NCI-H1048 (cell line): ENCODE measurements around the gene CRCP.
"Not testable (repeated sequence)": the region's sequence is repeated elsewhere in the genome, so short reads cannot be mapped to it uniquely, and the experiment has no call there.

Experiments
- DNase-seq: peaks from one replicate; lab custom pipeline; 2025; lab: John Stamatoyannopoulos, UW

Gene CRCP

DNA sequence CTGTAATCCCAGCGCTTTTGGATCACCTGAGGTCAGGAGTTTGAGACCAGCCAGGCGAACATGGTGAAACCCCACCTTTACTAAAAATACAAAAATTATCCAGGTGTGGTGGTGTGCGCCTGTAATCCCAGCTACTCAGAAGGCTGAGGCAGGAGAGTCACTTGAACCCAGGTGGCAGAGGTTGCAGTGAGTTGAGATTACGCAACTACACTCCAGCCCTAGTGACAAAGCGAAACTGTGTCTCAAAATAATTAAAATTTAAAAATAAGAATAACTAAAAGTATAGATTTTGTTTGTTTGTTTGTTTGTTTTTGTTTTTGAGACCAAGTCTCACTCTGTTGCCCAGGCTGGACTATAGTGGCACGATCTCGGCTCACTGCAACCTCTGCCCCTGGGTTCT lies 41.4 kb downstream of the CRCP start:
- DNase-seq, result not testable (repeated sequence)

DNA sequence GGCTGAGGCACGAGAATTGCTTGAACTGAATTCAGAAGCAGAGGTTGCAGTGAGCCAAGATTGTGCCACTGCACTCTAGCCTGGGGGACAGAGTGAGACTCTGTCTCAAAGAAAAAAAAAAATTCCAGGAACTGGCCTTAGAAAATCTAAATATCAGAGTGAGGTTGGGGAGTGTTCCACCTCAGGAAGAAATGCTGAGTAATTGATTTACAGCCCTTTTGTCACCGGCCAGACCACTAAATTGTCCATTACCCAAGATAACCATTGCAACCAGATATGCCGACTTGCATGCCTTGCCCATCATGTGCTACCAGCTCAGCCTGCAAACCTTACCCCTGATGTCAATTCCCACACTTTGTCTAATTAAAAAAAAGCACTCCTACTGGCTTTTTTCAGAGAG lies 42.4 kb downstream of the CRCP start:
- DNase-seq, result no peak

DNA sequence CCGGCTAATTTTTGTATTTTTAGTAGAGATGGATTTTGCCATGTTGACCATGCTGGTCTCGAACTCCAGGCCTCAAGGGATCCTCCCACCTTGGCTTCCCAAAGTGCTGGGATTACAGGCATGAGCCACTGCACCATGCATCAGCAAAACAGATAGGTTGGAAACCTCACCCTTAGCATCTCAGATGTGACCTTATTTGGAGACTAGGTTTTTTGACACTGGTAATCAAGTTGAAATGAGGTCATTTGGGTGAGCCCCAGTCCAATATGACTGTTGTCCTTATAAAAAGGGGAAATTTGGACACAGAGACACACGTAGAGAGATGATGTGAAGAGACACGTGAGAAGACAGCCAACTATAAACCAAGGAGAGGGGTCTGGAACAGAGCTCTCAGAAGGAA lies 48.0 kb downstream of the CRCP start:
- DNase-seq, result no peak

DNA sequence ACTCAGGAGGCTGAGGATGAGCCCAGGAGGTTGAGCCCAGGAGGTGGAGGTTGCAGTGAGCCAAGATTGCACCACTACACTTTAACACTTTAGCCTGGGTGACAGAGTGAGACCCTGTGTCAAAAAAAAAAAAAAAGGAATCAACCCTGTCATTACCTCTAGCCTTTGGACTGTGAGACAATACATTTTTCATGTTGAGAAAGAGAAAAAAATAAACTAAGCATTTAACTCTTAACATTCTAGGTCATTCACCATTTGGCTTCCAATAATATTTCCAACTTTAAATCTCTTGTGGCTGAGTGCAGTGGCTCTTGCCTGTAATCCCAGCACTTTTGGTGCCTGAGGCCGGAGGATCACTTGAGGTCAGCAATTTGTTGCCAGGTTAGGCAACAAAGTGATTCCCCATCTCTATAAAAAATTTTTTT lies 48.6 kb downstream of the CRCP start:
- DNase-seq, result no peak

DNA sequence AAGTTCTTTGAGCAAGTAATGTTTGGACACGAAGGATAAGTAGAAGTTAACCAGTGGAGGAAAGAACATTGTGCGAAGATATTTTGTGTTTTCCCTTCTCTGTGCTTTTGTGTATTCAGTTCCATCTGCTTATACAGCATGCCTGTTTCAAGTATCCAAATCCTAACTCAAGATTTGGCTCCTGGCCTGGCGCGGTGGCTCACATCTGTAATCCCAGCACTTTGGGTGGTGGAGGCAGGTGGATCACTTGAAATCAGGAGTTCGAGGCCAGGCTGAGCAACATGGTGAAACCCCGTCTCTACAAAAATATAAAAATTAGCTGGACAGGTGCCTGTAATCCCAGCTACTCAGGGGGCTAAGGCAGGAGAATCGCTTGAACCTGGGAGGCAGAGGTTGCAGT lies 49.7 kb downstream of the CRCP start:
- no peak for DNase-seq

DNA sequence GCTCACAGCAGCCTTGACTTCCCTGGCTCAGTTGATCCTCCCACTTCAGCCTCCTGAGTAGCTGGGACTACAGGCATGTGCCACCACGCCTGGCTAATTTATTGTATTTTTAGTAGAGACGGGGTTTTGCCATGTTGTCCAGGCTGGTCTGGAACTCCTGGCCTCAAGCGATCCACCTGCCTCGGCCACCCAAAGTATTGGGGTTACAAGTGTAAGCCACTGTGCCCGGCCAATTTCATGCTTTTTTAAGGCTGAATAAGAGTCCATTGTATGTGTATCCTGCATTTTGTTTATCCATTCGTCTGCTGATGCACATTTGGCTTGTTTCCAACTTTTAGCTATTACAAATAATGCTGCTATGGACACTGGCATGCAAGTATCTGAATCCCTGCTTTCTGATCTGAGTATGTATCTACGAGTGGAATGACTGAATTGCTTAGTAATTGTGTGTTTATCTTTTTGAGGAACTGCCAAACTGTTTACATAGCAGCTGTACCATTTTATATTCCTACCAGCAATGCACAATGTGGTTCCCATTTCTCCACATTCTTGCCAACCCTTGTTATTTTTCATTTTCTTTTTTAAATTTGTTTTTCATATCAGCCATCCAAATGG lies 53.2 kb downstream of the CRCP start:
- DNase-seq, result no peak

DNA sequence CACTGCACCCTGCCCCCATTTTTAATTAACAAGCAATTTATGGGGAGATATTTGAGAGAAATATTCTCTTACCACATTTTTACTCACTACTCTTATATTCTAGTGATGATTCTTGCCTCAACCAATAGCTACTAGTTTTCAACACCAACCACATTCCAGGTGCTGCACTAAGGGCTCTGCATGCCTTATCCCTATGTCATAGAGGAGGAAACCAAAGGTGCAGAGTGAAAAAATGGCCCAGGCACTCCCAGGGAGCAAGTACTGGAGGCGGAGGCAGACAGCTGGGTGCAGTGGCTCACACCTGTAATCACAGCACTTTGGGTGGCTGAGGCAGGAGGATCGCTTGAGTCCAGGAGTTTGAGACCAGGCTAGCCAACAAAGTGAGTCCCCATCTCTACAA lies 55.0 kb downstream of the CRCP start:
- DNase-seq, result no peak

DNA sequence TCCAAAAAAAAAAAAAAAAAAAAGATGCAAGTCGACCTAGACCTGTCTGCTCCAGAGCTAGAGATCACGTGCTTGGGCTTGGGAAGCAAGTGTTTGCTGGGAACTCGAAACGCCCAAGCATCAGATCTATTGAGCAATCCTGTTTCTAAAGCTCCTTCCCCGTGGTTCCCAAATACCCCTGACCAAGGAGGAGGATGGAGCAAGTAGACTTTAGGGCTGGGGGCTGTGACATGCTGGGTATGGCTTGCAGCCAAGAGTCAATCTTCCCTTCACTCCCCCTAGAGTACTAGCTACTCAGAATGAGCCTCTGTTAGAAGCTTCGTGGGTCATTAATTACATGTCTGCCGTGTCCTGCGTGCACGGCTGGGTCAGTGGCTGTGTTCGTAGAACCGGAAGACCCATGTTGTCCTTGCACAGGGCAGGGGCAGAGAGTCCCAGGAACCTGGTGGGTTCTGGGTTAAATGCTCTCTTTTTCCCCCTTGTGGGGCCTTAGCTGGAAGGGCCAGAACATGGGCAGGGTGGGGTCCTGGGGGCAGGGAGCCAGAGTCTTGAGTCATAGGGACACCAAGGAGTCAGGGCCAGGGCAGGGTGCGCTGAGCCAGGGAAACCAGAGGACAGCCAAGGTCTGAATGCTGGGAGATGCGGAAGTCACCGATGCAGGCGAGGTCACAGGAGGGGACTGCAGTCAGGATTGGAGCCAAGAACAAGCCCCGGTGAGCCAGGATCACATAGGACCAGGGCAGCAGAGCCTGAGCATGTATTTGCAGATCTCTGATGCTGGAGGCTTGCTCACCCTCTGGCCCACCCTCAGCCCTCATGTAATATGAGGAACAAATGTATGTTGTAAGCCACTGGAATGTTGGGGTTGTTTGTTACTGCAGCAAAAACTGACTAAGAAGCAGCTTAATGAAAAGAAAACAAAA lies 55.9 kb downstream of the CRCP start:
- DNase-seq, result no peak

DNA sequence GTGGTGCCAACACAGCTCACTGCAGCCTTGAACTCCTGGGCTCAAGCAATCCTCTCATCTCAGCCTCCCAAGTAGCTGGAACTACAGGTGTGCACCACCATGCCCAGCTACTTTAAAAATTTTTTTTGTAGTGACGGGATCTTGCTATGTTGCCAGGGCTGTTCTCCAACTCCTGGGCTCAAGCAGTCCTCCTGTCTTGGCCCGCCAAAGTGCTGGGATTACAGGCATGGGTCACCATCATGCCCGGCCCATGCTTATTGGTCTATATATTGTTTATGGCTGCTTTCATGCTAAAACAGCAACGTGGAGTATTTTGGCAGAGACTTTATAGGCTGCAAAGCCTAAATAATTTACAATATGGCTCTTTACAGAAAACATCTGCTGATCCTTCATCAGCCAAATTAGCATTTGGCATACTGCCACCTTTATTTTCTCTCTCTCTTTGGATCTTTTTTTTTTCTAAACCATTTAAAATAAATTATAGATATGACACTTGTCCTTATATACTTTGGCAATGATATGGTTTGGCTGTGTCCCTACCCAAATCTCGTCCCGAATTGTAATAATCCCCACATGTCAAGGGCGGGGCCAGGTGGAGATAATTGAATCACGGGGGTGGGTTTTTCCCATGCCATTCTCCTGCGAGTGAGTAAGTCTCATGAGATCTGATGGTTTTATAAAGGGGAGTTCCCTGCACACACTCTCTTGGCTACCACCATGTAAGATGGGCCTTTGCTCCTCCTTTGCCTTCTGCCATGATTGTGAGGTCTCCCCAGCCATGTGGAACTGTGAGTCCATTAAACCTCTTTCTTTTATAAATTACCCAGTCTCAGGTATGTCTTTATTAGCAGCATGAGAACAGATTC lies 58.1 kb downstream of the CRCP start:
- not testable (repeated sequence) for DNase-seq

DNA sequence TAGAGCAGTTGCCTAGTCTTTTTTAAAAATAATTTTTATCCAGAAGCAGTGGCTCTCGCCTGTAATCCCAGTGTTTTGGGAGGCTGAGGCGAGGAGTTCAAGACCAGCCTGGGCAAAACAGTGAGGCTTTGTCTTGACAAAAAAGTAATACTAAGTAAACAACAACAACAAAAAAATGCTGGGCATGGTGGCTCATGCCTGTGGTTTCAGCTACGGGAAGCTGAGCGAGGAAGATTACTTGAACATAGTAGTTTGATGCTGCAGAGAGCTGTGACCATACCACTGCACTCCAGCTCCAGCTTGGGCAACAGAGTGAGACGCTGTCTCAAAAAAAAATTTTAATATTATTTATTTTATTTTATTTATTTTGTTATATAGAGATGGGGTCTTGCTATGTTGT lies 59.2 kb downstream of the CRCP start:
- DNase-seq, result no peak

DNA sequence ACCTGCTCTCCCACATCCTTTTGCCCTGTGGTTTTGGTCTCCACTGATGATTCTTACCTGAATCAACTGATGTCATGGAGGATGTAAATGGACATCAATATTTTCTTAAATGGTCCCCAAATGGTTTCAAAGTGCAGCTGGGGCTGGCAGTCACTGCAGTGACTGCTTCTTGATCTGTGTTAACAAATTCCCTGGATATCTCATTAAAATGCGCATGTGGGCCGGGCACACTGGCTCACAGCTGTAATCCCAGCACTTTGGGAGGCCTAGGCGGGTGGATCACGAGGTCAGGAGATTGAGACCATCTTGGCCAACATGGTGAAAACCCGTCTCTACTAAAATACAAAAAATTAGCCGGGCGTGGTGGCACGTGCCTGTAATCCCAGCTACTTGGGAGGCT lies 60.4 kb downstream of the CRCP start:
- DNase-seq, result not testable (repeated sequence)

DNA sequence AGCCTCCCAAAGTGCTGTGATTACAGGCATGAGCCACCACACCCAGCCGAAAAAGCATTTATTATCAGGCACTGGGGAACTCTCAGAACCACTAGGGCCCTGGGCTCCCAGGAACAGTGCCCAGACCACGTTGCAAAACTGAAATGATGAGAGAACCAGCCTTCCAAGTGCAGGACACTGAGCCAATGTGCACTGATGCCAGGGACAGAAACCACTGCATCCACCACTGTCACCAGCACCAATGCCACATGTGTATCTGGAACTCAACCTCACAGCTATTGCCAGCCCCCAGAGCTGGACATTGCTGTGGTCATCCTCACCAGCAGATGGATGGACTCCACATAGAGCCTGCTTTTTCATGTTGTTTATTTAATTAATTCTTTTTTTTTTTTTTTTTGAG lies 62.3 kb downstream of the CRCP start:
- no peak for DNase-seq

DNA sequence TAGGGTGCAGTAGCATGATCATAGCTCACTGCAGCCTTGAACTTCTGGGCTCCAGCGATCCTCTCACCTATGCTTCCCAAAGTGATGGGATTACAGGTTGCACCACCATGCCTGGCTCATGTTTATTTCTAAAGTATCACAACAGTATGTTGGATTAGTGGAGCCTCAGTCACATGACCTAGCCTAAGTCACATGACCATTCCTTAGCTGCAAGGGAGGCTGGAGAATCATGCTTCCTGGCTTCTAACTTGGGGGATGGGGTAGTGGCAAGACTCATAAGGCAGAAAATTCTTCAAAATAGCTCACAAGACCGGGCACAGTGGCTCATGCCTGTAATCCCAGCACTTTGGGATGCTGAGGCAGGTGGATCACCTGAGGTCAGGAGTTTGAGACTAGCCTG lies 63.6 kb downstream of the CRCP start:
- DNase-seq, result no peak

DNA sequence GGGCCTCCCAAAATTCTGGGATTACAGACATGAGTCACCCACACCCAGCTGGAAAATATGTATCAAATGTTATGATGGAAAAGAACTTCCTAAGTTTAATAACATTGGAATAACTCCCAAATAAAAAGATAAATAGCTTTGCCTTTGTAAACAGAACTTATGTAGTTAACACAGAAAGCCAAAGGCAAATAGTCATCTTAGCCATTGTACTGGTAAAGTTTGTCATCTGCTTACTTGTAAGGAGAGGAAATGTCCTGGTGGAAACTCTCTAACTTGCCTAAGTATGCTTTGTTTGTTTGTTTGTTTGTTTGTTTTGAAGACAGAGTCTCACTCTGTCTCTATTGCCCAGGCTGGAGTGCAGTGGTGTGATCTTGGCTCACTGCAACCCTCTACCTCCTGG lies 66.7 kb downstream of the CRCP start:
- DNase-seq, result no peak

DNA sequence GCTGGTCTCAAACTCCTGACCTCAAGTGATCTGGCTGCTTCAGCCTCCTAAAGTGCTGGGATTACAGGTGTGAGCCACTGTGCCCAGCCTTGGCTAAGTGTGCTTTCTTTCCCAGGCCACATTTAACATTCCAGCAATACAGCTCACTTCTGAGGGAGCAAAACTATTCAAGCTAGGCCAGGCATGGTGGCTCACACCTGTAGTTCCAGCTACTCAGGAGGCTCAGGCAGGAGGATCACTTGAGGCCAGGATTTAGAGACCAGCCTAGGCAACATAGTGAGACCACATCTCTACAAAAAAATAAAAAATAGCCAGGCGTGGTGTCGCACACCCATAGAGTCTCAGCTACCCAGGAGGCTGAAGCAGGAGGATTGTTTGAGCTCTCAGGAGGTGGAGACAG lies 67.2 kb downstream of the CRCP start:
- DNase-seq, result no peak

DNA sequence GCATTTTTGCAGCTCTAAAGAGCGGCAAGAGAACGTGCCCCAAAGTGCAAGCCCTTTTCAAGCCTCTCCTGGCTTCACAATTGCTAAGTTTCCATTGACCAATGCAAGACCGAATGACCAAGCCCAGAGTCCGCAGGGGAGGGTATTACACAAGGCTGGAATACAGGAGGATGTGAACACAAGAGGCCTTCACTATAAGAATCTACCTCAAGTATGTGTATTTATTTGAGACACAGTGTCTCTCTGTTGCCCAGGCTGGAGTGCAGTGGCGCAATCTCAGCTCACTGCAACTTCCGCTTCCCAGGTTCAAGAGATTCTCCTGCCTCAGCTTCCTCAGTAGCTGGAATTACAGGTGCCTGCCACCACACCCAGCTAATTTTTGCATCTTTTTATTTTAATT lies 68.3 kb downstream of the CRCP start:
- DNase-seq, result no peak

DNA sequence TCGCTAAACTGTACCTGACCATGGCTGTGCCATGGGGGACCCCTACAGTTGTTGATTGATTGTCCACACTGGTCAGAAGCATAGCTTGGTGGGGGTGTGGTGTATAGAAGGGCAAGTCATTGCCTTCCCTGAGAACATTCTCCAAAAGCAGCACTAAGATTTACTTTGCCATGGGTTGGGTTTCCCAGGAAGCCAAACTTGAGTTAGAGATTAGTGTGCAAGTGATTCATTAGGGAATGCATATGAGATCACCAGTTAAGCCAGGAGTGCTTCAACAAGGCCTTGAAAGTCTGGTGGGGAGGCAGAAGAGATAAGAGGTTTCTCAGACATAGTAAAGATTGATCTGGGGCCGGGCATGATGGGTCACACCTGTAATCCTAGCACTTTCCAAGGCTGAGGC lies 69.1 kb downstream of the CRCP start:
- DNase-seq, result no peak

DNA sequence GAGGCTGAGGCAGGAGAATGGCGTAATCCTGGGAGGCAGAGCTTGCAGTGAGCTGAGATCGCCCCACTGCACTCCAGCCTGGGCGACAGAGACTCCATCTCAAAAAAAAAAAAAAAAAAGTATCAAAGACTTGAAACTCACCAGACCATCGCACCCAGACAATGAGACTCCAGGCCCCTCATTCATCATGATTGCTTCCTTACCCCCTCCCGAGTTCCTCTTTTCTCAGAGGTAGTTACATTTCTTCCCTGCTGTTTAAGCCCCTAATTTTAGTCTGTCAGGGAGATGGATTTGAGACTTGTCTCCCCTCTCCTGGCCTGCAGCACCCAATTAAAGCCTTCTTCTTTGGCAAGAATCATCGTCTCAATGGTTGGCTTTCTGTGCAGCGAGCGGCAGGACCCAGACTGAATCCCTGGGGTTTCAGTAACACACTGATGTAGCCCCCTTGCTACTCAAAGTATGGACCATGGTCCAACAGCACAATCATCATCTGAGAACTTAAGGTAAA lies 71.1 kb downstream of the CRCP start:
- DNase-seq, result no peak

DNA sequence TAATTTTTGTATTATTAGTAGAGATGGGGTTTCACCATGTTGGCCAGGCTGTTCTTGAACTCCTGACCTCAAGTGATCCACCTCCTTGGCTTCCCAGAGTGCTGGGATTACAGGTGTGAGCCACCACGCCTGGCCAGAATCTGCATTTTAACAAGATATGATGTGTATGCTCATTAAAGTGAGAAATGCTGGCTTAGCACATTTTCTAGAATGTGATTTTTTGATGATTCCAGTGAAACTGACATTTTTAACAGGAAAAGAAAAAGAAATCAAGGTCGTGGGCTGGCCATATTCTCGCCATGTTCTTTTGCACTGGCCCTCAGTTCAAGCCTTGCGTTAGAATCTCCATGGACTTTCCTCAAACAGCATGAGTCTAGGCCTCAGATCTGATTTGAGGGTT lies 72.3 kb downstream of the CRCP start:
- DNase-seq, result no peak

DNA sequence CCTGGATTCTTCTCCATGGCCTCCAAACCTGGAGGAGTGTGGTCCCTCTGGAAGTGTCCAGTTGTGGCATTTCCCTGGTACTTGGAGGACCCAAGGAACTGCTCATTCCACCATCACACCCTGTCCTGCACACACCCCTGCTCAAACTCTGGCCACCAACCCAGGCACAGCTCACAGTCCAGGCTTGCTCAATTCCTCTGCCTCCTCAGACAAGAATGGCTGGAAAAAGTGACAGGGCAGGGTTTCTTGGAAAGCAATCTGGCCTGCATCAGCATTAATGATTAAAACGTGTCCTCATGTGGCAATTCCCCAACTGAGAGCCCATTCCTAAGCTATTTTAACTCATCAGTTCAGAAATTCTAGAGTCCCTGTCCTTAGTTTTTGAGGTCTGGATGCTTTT lies 73.3 kb downstream of the CRCP start:
- DNase-seq, result no peak

DNA sequence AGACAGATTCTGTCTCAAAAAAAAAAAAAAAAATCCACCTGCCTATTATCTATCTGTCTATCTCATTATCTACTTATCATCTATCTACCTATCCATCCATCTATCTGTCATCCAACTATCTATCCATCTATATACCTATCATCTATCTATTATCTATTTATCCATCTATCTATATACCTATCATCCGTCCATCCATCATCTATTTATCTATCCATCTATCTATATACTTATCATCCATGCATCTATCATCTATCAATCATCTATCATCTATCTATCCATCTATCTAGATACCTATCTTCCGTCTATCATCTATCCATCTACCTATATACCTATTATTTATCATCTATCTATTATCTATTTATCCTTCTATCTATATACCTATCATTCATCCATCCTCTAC lies 74.0 kb downstream of the CRCP start:
- DNase-seq, result no peak

DNA sequence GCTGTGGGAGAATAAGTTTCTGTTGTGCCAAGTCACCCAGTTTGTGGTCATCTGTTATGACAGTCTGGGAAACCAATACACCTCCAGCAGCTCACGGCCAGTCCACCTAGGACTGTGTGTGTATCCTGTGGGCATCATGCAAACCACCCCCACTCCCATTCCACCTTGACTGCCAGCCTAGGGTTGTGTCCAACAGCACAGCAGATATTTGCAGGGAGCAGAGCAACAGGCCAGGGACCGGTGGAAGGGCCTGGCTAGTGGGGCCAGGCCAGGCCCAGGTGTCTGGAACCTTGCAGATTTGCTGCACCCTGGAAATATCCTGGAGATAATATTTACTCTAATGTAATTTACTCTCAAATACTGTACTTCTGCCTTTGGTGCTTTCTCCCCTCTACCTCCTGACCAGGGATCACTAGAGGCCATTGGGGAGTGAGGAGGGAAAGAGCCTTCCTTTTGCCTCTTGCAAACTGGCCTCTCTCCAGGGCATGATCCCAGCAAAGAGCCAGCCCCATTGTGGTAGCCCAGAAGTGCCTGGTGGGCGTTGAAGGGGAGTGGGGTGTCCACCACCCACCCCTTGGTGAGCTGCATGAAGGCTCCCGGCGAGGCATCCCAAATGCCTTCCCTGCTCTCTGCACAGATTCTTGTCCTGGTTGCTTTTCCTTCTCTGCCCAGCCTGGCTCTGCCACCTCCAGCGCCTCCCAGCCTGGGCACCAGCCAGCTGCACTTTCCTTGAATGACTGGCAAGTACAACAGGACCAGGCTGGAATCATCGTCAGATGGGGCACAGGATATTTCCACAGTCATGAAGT lies 75.3 kb downstream of the CRCP start:
- DNase-seq, result no peak
